Endothelial cell of umbilical vein (primary cell): ENCODE data around the gene GTF3C1. TPM values are rescaled to one million over a fixed set of nuclear protein-coding genes. Genes with fewer than 3 reads are reported as not detected.

Source experiments
- BruUV-seq: library from RNA; stranded (reverse); fragments of 400-500 nt; replicated peaks from 2 replicates; lab custom pipeline; 2021; lab: Mats Ljungman, UMichigan
- CTCF ChIA-PET: fragments of 300-600, 350-600 bp; sonication (Branson Sonifier 250); formaldehyde crosslinking; loops from one replicate; lab custom pipeline; 2021; ENCODE audit warnings: antibody characterized with exemption, inconsistent platforms; lab: Charles Lee
- POLR2A ChIA-PET: fragments of 300-600, 350-600 bp; sonication (Branson Sonifier 250); formaldehyde crosslinking; loops from one replicate; lab custom pipeline; 2021; ENCODE audit warnings: antibody characterized with exemption, inconsistent platforms; lab: Charles Lee
- DNase-seq: peaks from one replicate; pipeline ENCODE4 v3.0.0-alpha.2; 2011; ENCODE audit warnings: low read depth, low spot score
- FAIRE-seq: peaks from 2 replicates; lab custom pipeline; 2011; peaks lifted over from hg19 to GRCh38; lab: Jason Lieb, UNC
- H2AFZ ChIP-seq: 2 replicates; pipeline ENCODE4 v1.6.0; 2012; ENCODE audit warnings: low read depth, low read length, control low read depth, inconsistent platforms
- H3K27ac ChIP-seq: 2 replicates; pipeline ENCODE4 v1.5.1; 2011; ENCODE audit warnings: low read depth, mild to moderate bottlenecking, control low read depth, low read length, moderate library complexity; ENCODE audit not compliant: insufficient read depth
- H3K27me3 ChIP-seq, 2 experiments: 2 replicates each; pipeline versions ENCODE4 v1.6.0 to v1.6.1; 2011; ENCODE audit warnings: low read length in 2 of 2, mixed read lengths in 1 of 2; ENCODE audit not compliant: control insufficient read depth in 2 of 2, insufficient read depth in 2 of 2
- H3K36me3 ChIP-seq, 2 experiments: 2 replicates in 1 of 2; 3 replicates in 1 of 2; pipeline ENCODE4 v1.5.1; 2011; ENCODE audit warnings: low read length in 2 of 2, mild to moderate bottlenecking in 1 of 2, moderate library complexity in 1 of 2; ENCODE audit not compliant: control insufficient read depth in 2 of 2, insufficient read depth in 2 of 2; ENCODE audit errors: extremely low read depth in 1 of 2
- H3K4me1 ChIP-seq: 3 replicates; pipeline ENCODE4 v1.5.1; 2011; ENCODE audit warnings: mild to moderate bottlenecking, low read length; ENCODE audit not compliant: control insufficient read depth, insufficient read depth; ENCODE audit errors: extremely low read depth
- H3K4me2 ChIP-seq: 2 replicates; pipeline ENCODE4 v1.6.1; 2011; ENCODE audit warnings: low read length, control low read depth, mixed read lengths; ENCODE audit not compliant: insufficient read depth
- H3K4me3 ChIP-seq, 3 experiments: fragments of 200-600 bp in 1 of 3; sonication (generic), shearing (Covaris generic) in 1 of 3; replicated peaks in 1 of 3; 2 replicates each; pipeline ENCODE4 v1.5.1; 2011 to 2016; ENCODE audit warnings: control low read depth in 3 of 3, low read length in 3 of 3, mild to moderate bottlenecking in 2 of 3, inconsistent platforms in 1 of 3, low read depth in 1 of 3, moderate library complexity in 1 of 3; ENCODE audit not compliant: insufficient read depth in 1 of 3
- H3K79me2 ChIP-seq: 2 replicates; pipeline ENCODE4 v1.6.0; 2012; ENCODE audit warnings: low read length, inconsistent platforms; ENCODE audit not compliant: control insufficient read depth, insufficient read depth
- H3K9ac ChIP-seq: replicated peaks from 2 replicates; pipeline ENCODE3; 2011; ENCODE audit warnings: low read length, control low read depth; ENCODE audit not compliant: insufficient read depth; ENCODE audit errors: extremely low read depth
- H3K9me1 ChIP-seq: replicated peaks from 3 replicates; pipeline ENCODE4 v1.6.0; 2011; ENCODE audit warnings: mild to moderate bottlenecking, low read length; ENCODE audit not compliant: control insufficient read depth, insufficient read depth; ENCODE audit errors: extremely low read depth
- H3K9me3 ChIP-seq: replicated peaks from 2 replicates; pipeline ENCODE4 v1.5.1; 2012; ENCODE audit warnings: low read length, inconsistent platforms; ENCODE audit not compliant: control insufficient read depth, insufficient read depth
- H4K20me1 ChIP-seq: replicated peaks from 2 replicates; pipeline ENCODE3; 2011; ENCODE audit warnings: mild to moderate bottlenecking, low read length; ENCODE audit not compliant: control insufficient read depth, insufficient read depth; ENCODE audit errors: extremely low read depth
- CTCF ChIP-seq, 2 donors: IDR thresholded peaks; 1 replicate in 1 of 2; 2 replicates in 1 of 2; pipeline ENCODE4 v1.5.1; 2011; ENCODE audit warnings: low read length in 2 of 2, mild to moderate bottlenecking in 2 of 2, moderate library complexity in 2 of 2, control low read depth in 1 of 2, inconsistent platforms in 1 of 2, low read depth in 1 of 2; ENCODE audit not compliant: insufficient read depth in 1 of 2; ENCODE audit errors: extremely low read depth in 1 of 2
- EZH2 ChIP-seq: IDR thresholded peaks from 2 replicates; pipeline ENCODE4 v1.6.1; 2012; ENCODE audit warnings: borderline replicate concordance, low read depth, mild to moderate bottlenecking, moderate library complexity, low read length, inconsistent platforms; ENCODE audit not compliant: severe bottlenecking
- FOS ChIP-seq: IDR thresholded peaks from 2 replicates; pipeline ENCODE4 v1.6.1; 2011; ENCODE audit warnings: mild to moderate bottlenecking, low read length, moderate library complexity, borderline replicate concordance; ENCODE audit not compliant: insufficient read depth
- GATA2 ChIP-seq: IDR thresholded peaks from 2 replicates; pipeline ENCODE4 v1.7.0; 2011; ENCODE audit warnings: low read depth, mild to moderate bottlenecking, moderate library complexity, mixed read lengths, low read length; ENCODE audit not compliant: insufficient read length, insufficient read depth
- JUN ChIP-seq: IDR thresholded peaks from 2 replicates; pipeline ENCODE4 v1.6.1; 2011; ENCODE audit warnings: borderline replicate concordance, low read depth; ENCODE audit not compliant: insufficient read length, insufficient read depth
- MYC ChIP-seq: IDR thresholded peaks from one replicate; pipeline ENCODE4 v1.6.1; 2011; ENCODE audit warnings: mild to moderate bottlenecking, low read depth, low read length
- POLR2A ChIP-seq: IDR thresholded peaks from 2 replicates; pipeline ENCODE4 v1.6.1; 2012; ENCODE audit warnings: low read depth, mild to moderate bottlenecking, control low read depth, low read length
- POLR2AphosphoS5 ChIP-seq: IDR thresholded peaks from 2 replicates; pipeline ENCODE4 v1.6.1; 2012; ENCODE audit warnings: low read depth, mild to moderate bottlenecking, control low read depth, low read length, moderate library complexity; ENCODE audit not compliant: insufficient read depth
- dilution Hi-C: fragments of 300-500 bp; cut with MboI; formaldehyde crosslinking; loops from one replicate; pipeline ENCODE4 v1.15.0; 2019; ENCODE audit warnings: low sequenced_read_pairs; ENCODE audit not compliant: extremely low pct_ligation_motif_present
- intact Hi-C: fragments of 100-400 bp; cut with micrococcal nuclease; formaldehyde crosslinking; loops from one replicate; pipeline ENCODE4 v1.10.0; 2022
- polyA plus RNA-seq, 4 experiments: library from polyadenylated mRNA; depleted of rRNA in 3 of 4; stranded (reverse) in 3 of 4; unstranded in 1 of 4; fragments of >200 nt; gene quantifications; 2 replicates each; pipeline versions ENCODE4 v1.2.1 to v1.2.3, GENCODE V29; 2011 to 2012; ENCODE audit warnings: missing spikeins in 1 of 4
- total RNA-seq: library from RNA; stranded (reverse); gene quantifications from 2 replicates; pipeline ENCODE4 v1.2.3, GENCODE V29; 2021
- TF ChIP-seq, protein P1 (sequence below): IDR thresholded peaks from 2 replicates; pipeline ENCODE4 v1.6.1; 2011; ENCODE audit not compliant: insufficient read depth, insufficient read length

Gene GTF3C1
- total and polyA plus RNA-seq, 2 donors (not counting 3 experiments of a cell fraction or from before 2014, with no cell fraction given), result 58.1 to 86.1 TPM

- DNase-seq (no peak), FAIRE-seq (no peak)
- no peaks in the 10 kb centered on the region for H3K27me3 ChIP-seq
- H3K4me2 ChIP-seq, result no peak overlapping the region
- H3K36me3 ChIP-seq, result peaks cover 13 to 55% of the 10 kb centered on the region in 2 experiments
- H3K4me3 ChIP-seq, result no peak overlapping the region
- dilution Hi-C loops, result no loop called here
- TF ChIP-seq MYC, result no peak
- no peak for TF ChIP-seq CTCF (IDR thresholded peaks at IDR 0.05; ENCODE audit: extremely low read depth in 1 of 2, insufficient read depth in 1 of 2, low read depth in 1 of 2, low read length in 2 of 2)
- no peak for TF ChIP-seq GATA2
- TF ChIP-seq EZH2, result no peak
- no peak for TF ChIP-seq JUN
- TF ChIP-seq POLR2AphosphoS5, result no peak
- TF ChIP-seq POLR2A, result no peak
- TF ChIP-seq, protein P1, sequence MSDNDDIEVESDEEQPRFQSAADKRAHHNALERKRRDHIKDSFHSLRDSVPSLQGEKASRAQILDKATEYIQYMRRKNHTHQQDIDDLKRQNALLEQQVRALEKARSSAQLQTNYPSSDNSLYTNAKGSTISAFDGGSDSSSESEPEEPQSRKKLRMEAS, result no peak
- no peak for TF ChIP-seq FOS
- H3K9me3 ChIP-seq, result no peaks in the 10 kb centered on the region
- intact Hi-C loops, result no loop called here
- CTCF ChIA-PET, result interaction anchor here (1.1 kb wide), 1 partner anchor 10 kb away, joined by 4 read pairs; no protein-coding TSS in a partner anchor
- POLR2A ChIA-PET, result no interaction called here
- no peak overlapping the region for H3K9ac ChIP-seq
- no peak overlapping the region for H3K27ac ChIP-seq
- no peaks in the 10 kb centered on the region for H3K4me1 ChIP-seq
- H4K20me1 ChIP-seq, result no peaks in the 10 kb centered on the region
- no peaks in the 10 kb centered on the region for H3K9me1 ChIP-seq
- H3K79me2 ChIP-seq, result no peaks in the 10 kb centered on the region
- no peak overlapping the region for H2AFZ ChIP-seq
- no TSS peak for BruUV-seq
Observed at GRCh38 chr16:27508476-27508875, 41.2 kb downstream of the GTF3C1 start.
